Measurements from ENCODE around the gene OR13J1. TPM values are rescaled to one million over a fixed set of nuclear protein-coding genes. Genes with fewer than 3 reads are reported as not detected.

Gene OR13J1
- total RNA-seq, 1 donor from 2014 or later = not detected

- H3K4me1 Mint-ChIP-seq = no peaks in the 10 kb centered on the region
- no peak for DNase-seq (ENCODE audit: low read depth, low spot score)
- no peak overlapping the region for H3K4me3 Mint-ChIP-seq
- no peak overlapping the region for H3K27ac Mint-ChIP-seq (ENCODE audit: unreplicated experiment)
- TF ChIP-seq, protein P1, sequence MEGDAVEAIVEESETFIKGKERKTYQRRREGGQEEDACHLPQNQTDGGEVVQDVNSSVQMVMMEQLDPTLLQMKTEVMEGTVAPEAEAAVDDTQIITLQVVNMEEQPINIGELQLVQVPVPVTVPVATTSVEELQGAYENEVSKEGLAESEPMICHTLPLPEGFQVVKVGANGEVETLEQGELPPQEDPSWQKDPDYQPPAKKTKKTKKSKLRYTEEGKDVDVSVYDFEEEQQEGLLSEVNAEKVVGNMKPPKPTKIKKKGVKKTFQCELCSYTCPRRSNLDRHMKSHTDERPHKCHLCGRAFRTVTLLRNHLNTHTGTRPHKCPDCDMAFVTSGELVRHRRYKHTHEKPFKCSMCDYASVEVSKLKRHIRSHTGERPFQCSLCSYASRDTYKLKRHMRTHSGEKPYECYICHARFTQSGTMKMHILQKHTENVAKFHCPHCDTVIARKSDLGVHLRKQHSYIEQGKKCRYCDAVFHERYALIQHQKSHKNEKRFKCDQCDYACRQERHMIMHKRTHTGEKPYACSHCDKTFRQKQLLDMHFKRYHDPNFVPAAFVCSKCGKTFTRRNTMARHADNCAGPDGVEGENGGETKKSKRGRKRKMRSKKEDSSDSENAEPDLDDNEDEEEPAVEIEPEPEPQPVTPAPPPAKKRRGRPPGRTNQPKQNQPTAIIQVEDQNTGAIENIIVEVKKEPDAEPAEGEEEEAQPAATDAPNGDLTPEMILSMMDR (conservative IDR thresholded peaks at IDR 0.05) = no peak
- H3K36me3 Mint-ChIP-seq (ENCODE audit: low read depth) = no peaks in the 10 kb centered on the region
- H3K9me3 Mint-ChIP-seq = no peaks in the 10 kb centered on the region
- H3K27me3 Mint-ChIP-seq (ENCODE audit: low read depth) = no peaks in the 10 kb centered on the region
Observed at GRCh38 chr9:35868933-35869332, 1.3 kb downstream of the OR13J1 start.

GRCh38 chr9:35867538-35867937 is 2.7 kb downstream of the OR13J1 start:
- Mint-ChIP-seq H3K36me3 (ENCODE audit: low read depth) (no peaks in the 10 kb centered on the region), H3K27ac (ENCODE audit: unreplicated experiment) (no peak overlapping the region), H3K9me3 (no peaks in the 10 kb centered on the region), H3K4me3 (no peak overlapping the region), H3K4me1 (no peaks in the 10 kb centered on the region), H3K27me3 (ENCODE audit: low read depth) (peaks cover 4% of the 10 kb centered on the region)
- DNase-seq (ENCODE audit: low read depth, low spot score) = no peak
- TF ChIP-seq, protein P1 (conservative IDR thresholded peaks at IDR 0.05) = no peak

GRCh38 chr9:35864695-35865255 is 5.4 kb downstream of the OR13J1 start:
- H3K4me1 Mint-ChIP-seq = no peaks in the 10 kb centered on the region
- H3K9me3 Mint-ChIP-seq = no peaks in the 10 kb centered on the region
- H3K27me3 Mint-ChIP-seq (ENCODE audit: low read depth) = peaks cover 23% of the 10 kb centered on the region
- H3K36me3 Mint-ChIP-seq (ENCODE audit: low read depth) = no peaks in the 10 kb centered on the region
- no peak for DNase-seq (ENCODE audit: low read depth, low spot score)
- H3K4me3 Mint-ChIP-seq = no peak overlapping the region
- no peak overlapping the region for H3K27ac Mint-ChIP-seq (ENCODE audit: unreplicated experiment)
- TF ChIP-seq, protein P1 (conservative IDR thresholded peaks at IDR 0.05) = no peak

- Mint-ChIP-seq H3K4me1 (no peaks in the 10 kb centered on the region), H3K27me3 (ENCODE audit: low read depth) (peaks cover 25% of the 10 kb centered on the region), H3K36me3 (ENCODE audit: low read depth) (no peaks in the 10 kb centered on the region), H3K9me3 (no peaks in the 10 kb centered on the region), H3K4me3 (no peak overlapping the region), H3K27ac (ENCODE audit: unreplicated experiment) (no peak overlapping the region)
- no peak for DNase-seq (ENCODE audit: low read depth, low spot score)
- TF ChIP-seq, protein P1 (conservative IDR thresholded peaks at IDR 0.05) = no peak
Observed at GRCh38 chr9:35863583-35863982, 6.6 kb downstream of the OR13J1 start.

- Mint-ChIP-seq H3K4me1 (no peaks in the 10 kb centered on the region), H3K36me3 (ENCODE audit: low read depth) (no peaks in the 10 kb centered on the region), H3K9me3 (no peaks in the 10 kb centered on the region), H3K4me3 (no peak overlapping the region), H3K27me3 (ENCODE audit: low read depth) (peaks cover 25% of the 10 kb centered on the region), H3K27ac (ENCODE audit: unreplicated experiment) (no peak overlapping the region)
- DNase-seq (ENCODE audit: low read depth, low spot score) = no peak
- TF ChIP-seq, protein P1 (conservative IDR thresholded peaks at IDR 0.05) = no peak
Observed at GRCh38 chr9:35862328-35862727, 7.9 kb downstream of the OR13J1 start.

Data from neural crest cell (in vitro differentiated cells).